Liver (tissue), 9 donors: ENCODE data around the gene MYG1. TPM values are rescaled to one million over a fixed set of nuclear protein-coding genes. Genes with fewer than 3 reads are reported as not detected.

ENCODE experiments used
- DNase-seq: peaks from one replicate; pipeline ENCODE4 v3.0.0-alpha.2; 2017; ENCODE audit warnings: low spot score
- H3K27ac ChIP-seq, 2 donors: one replicate each; pipeline ENCODE4 v1.7.0; 2013; ENCODE audit warnings: inconsistent platforms in 2 of 2, low read length in 2 of 2, control low read depth in 1 of 2, low read depth in 1 of 2, mild to moderate bottlenecking in 1 of 2
- H3K27me3 ChIP-seq, 4 donors: one replicate each; pipeline versions ENCODE4 v1.6.1 to v1.7.0; 2013; ENCODE audit warnings: low read length in 3 of 4, inconsistent platforms in 1 of 4, mild to moderate bottlenecking in 1 of 4, moderate library complexity in 1 of 4; ENCODE audit not compliant: control insufficient read depth in 4 of 4, insufficient read depth in 4 of 4
- H3K36me3 ChIP-seq, 4 donors: one replicate each; pipeline versions ENCODE4 v1.6.1 to v1.7.0; 2013; ENCODE audit warnings: low read length in 3 of 4, mild to moderate bottlenecking in 3 of 4, low read depth in 1 of 4, moderate library complexity in 1 of 4; ENCODE audit not compliant: control insufficient read depth in 4 of 4, insufficient read depth in 3 of 4
- H3K4me1 ChIP-seq, 4 donors: one replicate each; pipeline versions ENCODE4 v1.6.1 to v1.7.0; 2013; ENCODE audit warnings: low read length in 3 of 4, mild to moderate bottlenecking in 3 of 4, moderate library complexity in 1 of 4; ENCODE audit not compliant: control insufficient read depth in 4 of 4, insufficient read depth in 4 of 4
- H3K4me3 ChIP-seq, 3 donors: one replicate each; pipeline versions ENCODE4 v1.6.1 to v1.7.0; 2013; ENCODE audit warnings: low read length in 3 of 3, control low read depth in 1 of 3, low read depth in 1 of 3, mild to moderate bottlenecking in 1 of 3
- H3K9ac ChIP-seq, 2 donors: one replicate each; pipeline ENCODE4 v1.7.0; 2013; ENCODE audit warnings: low read length in 2 of 2, mild to moderate bottlenecking in 2 of 2, moderate library complexity in 2 of 2, control low read depth in 1 of 2, low read depth in 1 of 2
- H3K9me3 ChIP-seq, 4 donors: one replicate each; pipeline versions ENCODE4 v1.6.1 to v1.7.0; 2013; ENCODE audit warnings: low read length in 3 of 4; ENCODE audit not compliant: control insufficient read depth in 4 of 4
- CTCF ChIP-seq: fragments of 150-350 bp; IDR thresholded peaks from 2 replicates; pipeline ENCODE4 v1.5.1; 2017; ENCODE audit warnings: improper control_type of control experiment, low read depth, low read length; ENCODE audit not compliant: missing input control
- EGR1 ChIP-seq, 2 donors: IDR thresholded peaks; 2 replicates each; pipeline ENCODE4 v1.6.1; 2016 to 2018; ENCODE audit warnings: antibody characterized with exemption in 2 of 2, low read depth in 2 of 2
- FOXA1 ChIP-seq: IDR thresholded peaks from 2 replicates; pipeline ENCODE4 v1.6.1; 2016; ENCODE audit warnings: antibody characterized with exemption
- GABPA ChIP-seq, 2 donors: IDR thresholded peaks in 1 of 2; conservative IDR thresholded peaks in 1 of 2; 2 replicates each; pipeline ENCODE4 v1.6.1; 2016; ENCODE audit warnings: antibody characterized with exemption in 2 of 2, mild to moderate bottlenecking in 1 of 2, moderate library complexity in 1 of 2
- HNF4A ChIP-seq, 2 donors: conservative IDR thresholded peaks; 2 replicates each; pipeline ENCODE4 v1.6.1; 2016; ENCODE audit warnings: antibody characterized with exemption in 2 of 2, mild to moderate bottlenecking in 2 of 2
- JUND ChIP-seq, 2 donors: IDR thresholded peaks; 2 replicates each; pipeline ENCODE4 v1.6.1; 2016; ENCODE audit warnings: antibody characterized with exemption in 2 of 2
- MAX ChIP-seq: IDR thresholded peaks from 2 replicates; pipeline ENCODE4 v1.6.1; 2016; ENCODE audit warnings: antibody characterized with exemption
- NR2F2 ChIP-seq: IDR thresholded peaks from 2 replicates; pipeline ENCODE4 v1.6.1; 2016; ENCODE audit warnings: antibody characterized with exemption
- RAD21 ChIP-seq, 2 donors: IDR thresholded peaks; 2 replicates each; pipeline ENCODE4 v1.6.1; 2016; ENCODE audit warnings: antibody characterized with exemption in 2 of 2, mild to moderate bottlenecking in 2 of 2
- RXRA ChIP-seq, 2 donors: IDR thresholded peaks; 2 replicates each; pipeline ENCODE4 v1.6.1; 2017 to 2018; ENCODE audit warnings: antibody characterized with exemption in 2 of 2, mild to moderate bottlenecking in 1 of 2
- SP1 ChIP-seq: IDR thresholded peaks from 2 replicates; pipeline ENCODE4 v1.6.1; 2018; ENCODE audit warnings: antibody characterized with exemption, mild to moderate bottlenecking
- TAF1 ChIP-seq: conservative IDR thresholded peaks from 2 replicates; pipeline ENCODE4 v1.6.1; 2016; ENCODE audit warnings: antibody characterized with exemption, mild to moderate bottlenecking
- YY1 ChIP-seq: IDR thresholded peaks from 2 replicates; pipeline ENCODE4 v1.6.1; 2016; ENCODE audit warnings: antibody characterized with exemption, mild to moderate bottlenecking
- ZBTB33 ChIP-seq: IDR thresholded peaks from 2 replicates; pipeline ENCODE4 v1.6.1; 2016; ENCODE audit warnings: antibody characterized with exemption
- WGBS: extraction: QIAGEN DNeasy Blood & Tissue Kit; methylation state at CpG from one replicate; pipeline ENCODE4 v1.1.7; 2013; 5-methylcytosine and 5-hydroxymethylcytosine counted together
- polyA plus RNA-seq, 2 donors: library from polyadenylated mRNA; stranded (reverse) in 1 of 2; unstranded in 1 of 2; fragments of 200-250 nt in 1 of 2; fragments of >200 nt in 1 of 2; fragmentation: Nextera tagmentation in 1 of 2; extraction: Ambion mirVana in 1 of 2; gene quantifications; one replicate each; pipeline versions ENCODE4 v1.2.1 to v1.2.3, GENCODE V29; 2013 to 2015
- total RNA-seq, 2 donors: library from RNA; depleted of rRNA; stranded (reverse); fragments of >200 nt; gene quantifications; one replicate each; pipeline ENCODE4 v1.2.3, GENCODE V29; 2014
- TF ChIP-seq, protein P1 (sequence below): IDR thresholded peaks from 2 replicates; pipeline ENCODE4 v1.6.1; 2016; ENCODE audit warnings: antibody characterized with exemption, mild to moderate bottlenecking
- donor health status: healthy.
- donor health status: healthy.
- donor health status: healthy.
- donor health status: healthy.
- donor health status: healthy.

MYG1 gene
- total and polyA plus RNA-seq, 4 donors: 15.0 to 28.0 (median 19.3) TPM

DNA sequence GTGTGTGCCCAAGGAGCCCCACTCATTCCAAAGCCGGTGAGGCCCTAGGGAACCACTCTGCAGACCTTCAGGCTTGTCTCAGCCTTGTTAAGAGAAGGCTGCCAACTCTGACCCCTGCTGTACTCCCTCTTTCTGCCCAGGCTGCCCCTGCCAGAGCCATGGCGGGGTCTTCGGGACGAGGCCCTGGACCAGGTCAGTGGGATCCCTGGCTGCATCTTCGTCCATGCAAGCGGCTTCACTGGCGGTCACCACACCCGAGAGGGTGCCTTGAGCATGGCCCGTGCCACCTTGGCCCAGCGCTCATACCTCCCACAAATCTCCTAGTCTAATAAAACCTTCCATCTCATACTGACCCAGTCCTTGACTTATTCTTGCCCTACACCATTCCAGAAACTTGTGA is 7.3 kb downstream of the MYG1 start:
- peaks cover 7 to 60% (median 46%) of the 10 kb centered on the region in 4 donors for H3K36me3 ChIP-seq
- no peak for DNase-seq
- H3K27ac ChIP-seq: no peak overlapping the region

More for the DNA sequence above, 7.3 kb downstream of the MYG1 start:
- Histone ChIP-seq H3K9ac (no peak overlapping the region), H3K4me3 (no peak overlapping the region), H3K27me3 (no peaks in the 10 kb centered on the region), H3K9me3 (no peaks in the 10 kb centered on the region), H3K4me1 (no peaks in the 10 kb centered on the region)
- 97% methylated on average over 10 of the region's 10 CpGs for WGBS
- no peak for TF ChIP-seq ZBTB33
- TF ChIP-seq RAD21 (IDR thresholded peaks at IDR 0.05): no peak
- TF ChIP-seq, protein P1, sequence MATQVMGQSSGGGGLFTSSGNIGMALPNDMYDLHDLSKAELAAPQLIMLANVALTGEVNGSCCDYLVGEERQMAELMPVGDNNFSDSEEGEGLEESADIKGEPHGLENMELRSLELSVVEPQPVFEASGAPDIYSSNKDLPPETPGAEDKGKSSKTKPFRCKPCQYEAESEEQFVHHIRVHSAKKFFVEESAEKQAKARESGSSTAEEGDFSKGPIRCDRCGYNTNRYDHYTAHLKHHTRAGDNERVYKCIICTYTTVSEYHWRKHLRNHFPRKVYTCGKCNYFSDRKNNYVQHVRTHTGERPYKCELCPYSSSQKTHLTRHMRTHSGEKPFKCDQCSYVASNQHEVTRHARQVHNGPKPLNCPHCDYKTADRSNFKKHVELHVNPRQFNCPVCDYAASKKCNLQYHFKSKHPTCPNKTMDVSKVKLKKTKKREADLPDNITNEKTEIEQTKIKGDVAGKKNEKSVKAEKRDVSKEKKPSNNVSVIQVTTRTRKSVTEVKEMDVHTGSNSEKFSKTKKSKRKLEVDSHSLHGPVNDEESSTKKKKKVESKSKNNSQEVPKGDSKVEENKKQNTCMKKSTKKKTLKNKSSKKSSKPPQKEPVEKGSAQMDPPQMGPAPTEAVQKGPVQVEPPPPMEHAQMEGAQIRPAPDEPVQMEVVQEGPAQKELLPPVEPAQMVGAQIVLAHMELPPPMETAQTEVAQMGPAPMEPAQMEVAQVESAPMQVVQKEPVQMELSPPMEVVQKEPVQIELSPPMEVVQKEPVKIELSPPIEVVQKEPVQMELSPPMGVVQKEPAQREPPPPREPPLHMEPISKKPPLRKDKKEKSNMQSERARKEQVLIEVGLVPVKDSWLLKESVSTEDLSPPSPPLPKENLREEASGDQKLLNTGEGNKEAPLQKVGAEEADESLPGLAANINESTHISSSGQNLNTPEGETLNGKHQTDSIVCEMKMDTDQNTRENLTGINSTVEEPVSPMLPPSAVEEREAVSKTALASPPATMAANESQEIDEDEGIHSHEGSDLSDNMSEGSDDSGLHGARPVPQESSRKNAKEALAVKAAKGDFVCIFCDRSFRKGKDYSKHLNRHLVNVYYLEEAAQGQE: no peak
- TF ChIP-seq FOXA1: no peak
- no peak for TF ChIP-seq HNF4A (conservative IDR thresholded peaks at IDR 0.05)
- TF ChIP-seq EGR1 (IDR thresholded peaks at IDR 0.05; ENCODE audit: low read depth in 2 of 2): no peak
- TF ChIP-seq SP1: no peak
- no peak for TF ChIP-seq GABPA (IDR thresholded peaks at IDR 0.05 in 1 of 2, conservative IDR thresholded peaks at IDR 0.05 in 1 of 2)
- TF ChIP-seq YY1: no peak
- TF ChIP-seq JUND (IDR thresholded peaks at IDR 0.05): no peak
- no peak for TF ChIP-seq CTCF
- TF ChIP-seq MAX: no peak
- no peak for TF ChIP-seq RXRA (IDR thresholded peaks at IDR 0.05)
- no peak for TF ChIP-seq TAF1
- no peak for TF ChIP-seq NR2F2
